NCI-H226 (cell line): ENCODE measurements around the gene OSBPL1A.
A peak's percentile ranks its signal among the peaks of the same experiment; 100 is the strongest.

Experiments used
- DNase-seq: peaks from one replicate; pipeline ENCODE4 v3.0.0-alpha.2; 2015

The OSBPL1A gene

DNA sequence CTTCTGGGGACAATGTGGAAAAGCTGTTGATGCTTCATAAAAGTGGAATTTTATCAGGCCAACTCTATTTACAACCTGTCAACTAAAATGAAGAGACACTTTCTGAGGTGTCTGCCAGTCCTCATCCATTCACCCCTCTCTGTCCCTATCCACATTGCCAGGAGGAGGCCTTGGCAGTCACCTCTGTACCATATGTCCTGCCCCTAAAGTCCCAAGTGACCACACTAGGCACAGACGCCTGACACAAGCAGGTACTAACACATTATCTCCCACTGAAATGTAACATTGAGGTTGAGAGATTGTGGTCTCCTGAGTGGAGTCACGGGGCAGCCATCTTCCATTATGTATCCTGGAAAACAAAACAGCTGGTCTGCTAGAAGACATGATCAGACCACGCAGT, 71.4 kb downstream of the OSBPL1A start:
- DNase-seq: no peak

DNA sequence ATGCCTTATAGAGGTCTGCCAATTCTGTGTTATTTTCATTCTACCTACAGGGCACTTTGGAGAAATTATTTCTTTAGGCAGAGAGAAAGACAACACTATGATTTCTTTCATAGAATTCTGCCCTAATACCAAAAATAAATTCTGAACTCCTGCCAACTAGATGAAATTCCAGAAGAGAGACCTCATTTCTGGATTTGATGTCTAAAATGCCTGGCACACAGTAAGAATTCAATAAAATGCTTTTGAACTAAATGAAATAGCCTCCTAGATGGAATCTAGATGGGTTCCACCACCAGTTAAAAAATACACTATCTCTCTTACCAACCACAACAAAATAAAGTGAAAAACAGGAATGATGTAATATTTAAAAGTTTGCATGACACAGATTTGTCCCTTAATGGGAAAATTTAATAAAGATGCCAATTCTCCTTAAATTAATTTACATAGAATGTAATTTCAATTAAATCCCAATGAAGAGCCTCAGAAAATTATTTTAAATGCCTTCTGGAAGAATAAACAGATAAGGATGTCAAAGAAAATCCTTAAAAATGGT, 75.0 kb downstream of the OSBPL1A start:
- peak; percentile 51 for DNase-seq

DNA sequence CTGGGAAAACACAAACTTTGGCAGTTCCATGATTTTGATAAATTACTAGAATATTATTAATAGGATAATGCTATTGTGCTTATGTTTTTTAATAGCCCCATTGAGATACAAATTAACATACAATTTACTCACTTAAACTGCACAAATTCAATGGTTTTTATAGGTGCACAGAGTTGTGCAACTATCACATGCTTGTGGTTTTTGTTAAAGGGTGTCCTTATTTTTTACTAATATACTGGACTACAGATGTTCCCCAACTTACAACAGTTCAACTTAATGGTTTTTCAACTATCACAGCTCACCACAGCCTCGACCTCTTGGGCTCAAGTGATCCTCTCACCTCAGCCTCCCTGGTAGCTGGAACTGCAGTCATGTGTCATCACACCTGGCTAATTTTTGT, 76.6 kb downstream of the OSBPL1A start:
- DNase-seq: no peak

DNA sequence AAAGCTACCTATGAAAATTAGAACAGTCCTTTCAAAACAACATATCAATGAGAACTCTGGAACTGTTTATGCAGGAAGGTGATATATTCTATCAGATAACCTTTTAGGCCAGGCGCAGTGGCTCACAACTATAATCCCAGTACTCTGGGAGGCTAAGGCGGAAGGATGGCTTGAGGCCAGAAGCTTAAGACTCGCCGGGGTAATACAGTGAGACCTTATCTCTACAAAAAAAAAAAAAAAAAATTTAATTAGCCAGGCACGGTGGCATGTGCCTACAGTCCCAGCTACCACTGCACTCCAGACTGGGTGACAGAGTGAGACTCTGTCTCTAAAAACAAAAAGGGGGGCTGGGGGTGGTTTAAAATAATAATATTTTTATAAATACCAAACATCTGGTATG, 77.9 kb downstream of the OSBPL1A start:
- no peak for DNase-seq

DNA sequence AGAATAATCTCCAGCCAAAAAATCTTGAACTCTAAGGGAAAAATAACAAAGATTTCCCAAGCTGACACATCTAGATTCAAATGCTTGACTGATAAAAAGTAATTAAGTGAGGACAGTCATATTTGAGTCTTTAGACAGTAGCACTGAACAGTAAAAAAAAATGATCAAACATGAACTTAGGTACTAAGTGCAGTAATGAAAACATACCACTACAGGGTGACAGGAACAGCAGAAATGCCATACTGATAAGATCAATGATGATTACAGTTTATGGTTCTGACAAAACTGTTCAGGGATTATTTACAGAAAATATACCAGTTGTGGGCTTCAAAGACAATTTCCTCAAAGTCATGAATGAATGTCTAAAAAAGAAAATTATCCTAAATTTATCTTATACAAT, 80.3 kb downstream of the OSBPL1A start:
- DNase-seq: no peak

DNA sequence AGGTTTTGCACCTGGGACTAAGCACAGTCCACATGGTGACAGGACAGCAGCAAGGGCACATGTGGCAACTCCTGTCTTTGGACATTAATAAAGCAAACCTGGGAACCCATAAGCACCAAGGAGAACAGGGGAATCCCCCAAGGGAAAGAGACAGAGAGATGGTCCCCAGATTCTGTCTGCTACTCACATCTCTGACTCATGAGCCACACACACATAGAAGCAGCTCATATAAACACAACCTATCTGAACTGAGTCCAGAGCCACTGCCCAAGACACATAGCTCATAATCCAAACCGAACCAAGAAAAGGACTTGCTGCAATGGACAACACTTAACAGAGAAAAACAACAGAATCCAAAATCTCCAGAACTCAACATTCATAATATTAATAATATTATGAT, 82.5 kb downstream of the OSBPL1A start:
- no peak for DNase-seq

DNA sequence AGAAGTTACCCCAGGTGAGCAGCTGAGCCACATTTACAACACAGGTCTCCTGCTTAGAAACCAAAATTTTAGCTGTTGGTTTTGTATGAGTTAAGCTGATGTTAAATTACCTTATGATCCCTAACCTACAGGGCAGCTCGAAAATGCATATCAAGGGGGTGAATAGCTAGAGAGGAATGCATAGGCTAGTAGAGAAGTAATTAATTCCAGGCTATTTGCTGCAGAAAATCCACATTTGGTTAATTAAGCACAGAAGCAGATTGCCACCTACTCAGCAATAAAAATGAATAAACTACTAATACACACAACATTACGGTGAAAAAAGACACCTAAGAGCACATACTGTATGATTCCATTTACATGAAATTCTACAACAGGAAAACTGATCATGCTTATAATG, 91.4 kb downstream of the OSBPL1A start:
- DNase-seq: no peak

DNA sequence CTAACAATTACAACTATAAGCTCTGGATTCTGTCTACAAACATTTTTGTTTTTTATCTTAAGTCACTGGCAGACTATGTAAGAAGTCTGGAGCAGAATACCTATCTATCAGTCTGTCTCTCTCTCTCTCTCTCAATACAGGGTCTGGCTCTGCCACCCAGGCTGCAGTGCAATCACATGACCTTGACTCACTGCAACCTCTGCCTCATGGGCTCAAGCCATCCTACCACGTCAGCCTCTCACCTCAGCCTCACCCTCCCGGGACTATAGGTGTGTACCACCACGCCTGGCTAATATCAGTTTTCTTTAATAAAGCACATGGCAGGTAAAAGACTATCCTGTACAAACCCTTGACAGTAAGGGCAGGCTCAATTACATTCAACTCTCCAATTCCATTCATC, 96.9 kb downstream of the OSBPL1A start:
- DNase-seq: no peak

DNA sequence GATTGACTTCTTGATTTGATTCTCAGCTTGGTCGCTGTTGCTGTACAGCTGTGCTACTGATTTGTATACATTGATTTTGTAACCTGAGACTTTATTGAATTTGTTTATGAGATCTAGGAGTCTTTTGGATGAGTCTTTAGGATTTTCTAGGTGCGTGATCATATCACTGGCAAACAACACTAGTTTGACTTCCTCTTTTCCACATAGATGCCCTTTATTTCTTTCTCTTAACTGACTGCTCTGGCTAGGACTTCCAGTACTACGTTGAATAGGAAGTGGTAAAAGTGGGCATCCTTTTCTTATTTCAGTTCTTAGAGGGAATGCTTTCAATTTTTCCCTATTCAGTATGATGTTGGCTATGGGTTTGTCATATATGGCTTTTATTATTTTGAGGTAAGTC, 101.3 kb downstream of the OSBPL1A start:
- DNase-seq: no peak

DNA sequence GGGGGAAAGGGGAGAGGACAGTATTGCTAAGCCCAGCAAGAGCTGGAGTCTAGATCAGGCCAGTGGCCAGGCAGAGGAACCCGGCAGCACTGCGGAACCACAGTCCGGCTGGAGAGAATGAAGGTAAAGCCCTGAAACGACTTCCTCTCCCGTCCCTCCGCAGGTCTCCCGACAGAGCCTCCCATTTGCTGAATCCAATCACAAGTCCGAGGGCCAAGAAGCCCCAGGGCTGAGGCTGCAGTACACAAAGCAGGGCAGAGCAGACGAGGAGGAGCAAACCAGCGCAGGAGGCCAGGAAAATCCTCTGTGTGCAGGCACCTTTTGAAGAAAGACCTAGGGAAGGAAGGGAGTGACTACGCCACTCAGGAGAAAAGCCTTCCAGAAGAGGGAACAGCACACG, 104.4 kb downstream of the OSBPL1A start:
- DNase-seq: no peak

DNA sequence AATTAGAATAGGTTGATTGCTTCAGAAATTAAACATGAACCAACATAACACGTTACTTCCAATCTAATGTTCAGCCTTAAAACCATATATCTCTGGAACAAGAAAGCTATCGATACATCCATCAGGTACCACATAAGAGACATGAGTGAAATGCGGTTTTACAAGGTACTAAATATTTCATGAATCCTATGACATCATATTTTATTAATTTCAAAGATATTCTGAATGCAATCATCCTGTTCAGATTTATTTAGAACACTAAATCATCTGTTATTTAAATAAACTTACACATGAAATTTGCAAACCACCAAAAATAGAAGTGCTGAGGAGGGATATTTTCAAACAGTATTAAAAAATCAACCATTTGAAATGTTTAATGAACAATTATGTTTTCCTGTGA, 119.0 kb downstream of the OSBPL1A start:
- no peak for DNase-seq

DNA sequence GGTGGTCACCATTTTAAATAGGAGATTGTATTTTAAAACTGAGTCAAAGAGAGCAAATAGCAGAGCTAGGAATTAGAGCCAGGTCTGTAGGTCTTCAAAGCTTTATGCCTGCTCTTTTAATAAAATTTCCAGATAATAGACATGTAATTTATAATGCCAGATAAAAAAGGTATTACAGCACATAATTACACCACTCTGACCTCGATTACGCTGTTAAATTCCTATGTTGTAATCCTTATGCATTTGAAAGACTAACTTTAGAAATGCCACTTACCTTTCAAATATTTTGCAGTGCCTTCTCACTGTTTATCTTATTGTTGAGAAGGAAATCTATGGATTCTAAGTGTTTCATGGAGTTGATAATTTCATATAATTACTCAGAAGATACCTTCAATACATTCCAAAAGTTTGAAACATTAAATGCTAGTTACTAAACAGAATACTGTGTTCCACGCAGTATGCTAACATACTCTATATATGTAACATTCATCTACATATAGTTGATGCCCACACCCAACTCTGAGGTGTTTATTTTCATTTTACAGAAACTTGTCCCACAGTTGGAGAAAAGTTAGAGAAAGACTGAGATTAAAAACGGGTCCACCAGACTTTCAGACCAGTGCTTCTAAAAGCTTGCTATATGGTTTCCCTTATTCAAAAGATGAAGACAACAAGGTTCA, 120.0 kb downstream of the OSBPL1A start:
- no peak for DNase-seq

DNA sequence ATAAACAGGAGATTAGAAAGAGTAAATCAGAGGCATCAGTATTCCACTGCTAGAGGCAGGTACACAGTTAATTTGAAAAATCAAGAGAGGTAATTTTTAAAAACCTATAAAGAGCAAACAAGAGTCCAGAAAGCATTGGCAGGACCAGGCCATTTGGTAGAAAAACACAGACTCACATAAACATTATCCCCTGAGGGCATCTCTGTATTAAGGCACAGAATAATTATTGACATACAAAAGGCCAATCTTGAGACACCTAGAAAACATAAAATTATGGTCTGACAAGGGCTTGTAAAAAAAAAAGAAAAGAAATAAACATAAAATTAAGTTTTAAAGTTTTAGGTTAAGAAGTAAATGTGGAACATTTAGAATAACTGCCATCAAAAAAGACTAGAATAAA, 120.6 kb downstream of the OSBPL1A start:
- no peak for DNase-seq

DNA sequence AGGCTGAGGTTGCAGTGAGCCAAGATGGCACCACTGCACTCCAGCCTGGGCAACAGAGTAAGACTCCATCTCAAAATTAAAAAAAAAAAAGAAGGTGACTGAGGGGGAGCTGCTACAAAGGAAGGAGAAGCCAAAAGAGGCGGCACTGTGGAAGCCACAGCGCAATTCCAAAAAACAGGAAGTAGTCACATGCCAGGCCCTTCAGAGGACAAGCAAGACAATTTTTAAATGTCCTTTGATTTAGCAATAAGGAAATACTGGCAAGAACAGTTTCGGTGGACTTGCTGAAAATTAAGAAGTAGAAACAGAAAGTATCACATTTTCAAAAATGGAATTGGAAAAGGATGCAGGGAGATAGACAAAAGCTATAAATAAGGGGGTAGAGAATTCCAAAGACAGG, 122.8 kb downstream of the OSBPL1A start:
- DNase-seq: no peak

DNA sequence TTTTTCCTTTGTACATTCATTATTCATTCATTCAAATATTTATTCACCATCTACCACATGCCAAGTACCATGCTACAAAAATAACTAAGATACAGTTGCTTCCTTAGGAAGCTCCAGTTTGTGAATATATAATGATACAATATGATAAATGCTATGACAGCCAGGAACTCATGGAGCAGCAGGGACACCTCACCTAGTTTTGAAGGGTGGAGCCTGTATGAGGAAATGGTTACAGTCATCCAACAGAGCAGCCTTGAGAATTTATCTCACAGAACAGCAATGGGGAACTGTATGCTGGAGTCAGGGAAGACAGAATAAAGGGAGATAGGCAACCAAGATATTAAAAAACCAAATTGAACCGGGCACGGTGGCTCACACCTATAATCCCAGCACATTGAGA, 124.0 kb downstream of the OSBPL1A start:
- peak; percentile 33 for DNase-seq

DNA sequence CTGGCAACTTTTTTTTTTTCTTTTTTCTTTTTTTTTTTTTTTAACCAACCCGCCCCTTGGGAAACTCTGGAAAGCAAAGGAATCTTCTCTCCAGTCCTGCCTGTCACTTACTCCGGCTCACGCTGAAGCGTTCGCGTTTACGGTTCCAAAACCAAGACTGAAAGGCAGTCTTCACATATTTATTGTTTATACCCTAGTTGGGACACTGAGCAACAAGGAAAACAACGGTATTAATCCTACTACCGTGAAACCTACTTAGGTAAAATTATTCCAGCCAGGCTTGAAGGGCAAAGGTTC, 125.4 kb downstream of the OSBPL1A start:
- DNase-seq: no peak

DNA sequence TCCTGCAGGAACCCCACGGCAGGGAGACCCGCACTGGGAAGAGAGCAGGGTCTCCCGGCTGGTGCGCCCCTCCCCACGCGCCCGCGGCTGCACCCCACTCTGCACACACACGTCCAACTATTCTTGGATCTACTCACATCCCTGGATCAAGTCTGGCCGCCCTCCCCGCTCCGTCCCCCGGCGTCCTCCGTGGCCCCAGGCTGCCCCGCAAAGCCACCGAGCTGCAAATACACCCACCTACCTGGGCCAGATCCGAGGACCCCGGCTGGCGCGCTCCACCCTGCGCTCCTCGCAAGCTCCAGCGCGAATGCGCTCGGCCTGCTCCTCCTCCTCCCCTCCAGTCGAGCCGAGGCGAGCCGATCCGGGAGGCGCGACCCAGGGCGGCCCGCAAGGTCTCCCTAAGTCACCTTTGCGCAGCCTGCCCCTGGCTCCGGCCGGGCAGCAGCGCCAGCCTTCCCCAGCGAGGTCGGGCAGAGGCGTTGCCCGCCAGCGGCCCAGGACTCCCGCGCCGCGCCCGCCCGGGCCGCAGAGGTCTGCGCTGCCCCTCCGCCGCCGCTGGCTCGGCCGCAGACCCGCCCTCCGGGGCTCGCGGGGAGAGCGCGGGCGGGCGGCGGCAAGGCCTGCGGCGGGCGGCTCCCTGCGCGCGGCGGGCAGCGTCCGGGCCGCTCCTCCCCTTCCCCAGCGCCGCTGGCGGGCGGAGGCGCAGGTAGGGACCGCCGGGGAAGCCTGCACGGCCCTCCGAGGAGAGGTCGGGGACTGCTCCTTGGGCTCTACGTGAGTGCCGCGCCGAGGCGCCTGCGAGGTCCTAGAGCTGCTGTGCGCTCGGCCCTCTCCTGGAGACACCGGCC, 126.0 kb downstream of the OSBPL1A start:
- DNase-seq: peak; percentile 74

DNA sequence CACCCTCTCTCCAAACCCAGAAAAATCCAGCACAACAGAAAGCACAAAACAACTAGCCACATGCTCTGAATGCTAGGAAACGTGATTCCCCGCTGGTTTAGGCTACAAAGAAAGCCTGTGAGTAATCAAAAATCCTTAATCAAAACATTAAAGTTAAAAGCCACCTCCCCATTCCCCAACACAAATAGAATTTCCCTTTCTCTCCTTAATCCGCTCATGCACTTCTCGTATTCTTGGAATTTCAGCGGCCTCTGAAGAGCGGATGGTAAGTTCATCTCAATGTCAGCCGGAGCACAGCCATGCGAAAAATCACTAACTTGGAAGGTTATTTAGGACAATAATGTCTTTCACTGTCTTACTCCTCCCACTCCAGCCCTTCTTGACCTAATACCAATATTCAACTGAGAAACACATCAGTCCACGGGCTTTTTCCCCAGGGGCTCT, 126.7 kb downstream of the OSBPL1A start:
- DNase-seq: no peak

DNA sequence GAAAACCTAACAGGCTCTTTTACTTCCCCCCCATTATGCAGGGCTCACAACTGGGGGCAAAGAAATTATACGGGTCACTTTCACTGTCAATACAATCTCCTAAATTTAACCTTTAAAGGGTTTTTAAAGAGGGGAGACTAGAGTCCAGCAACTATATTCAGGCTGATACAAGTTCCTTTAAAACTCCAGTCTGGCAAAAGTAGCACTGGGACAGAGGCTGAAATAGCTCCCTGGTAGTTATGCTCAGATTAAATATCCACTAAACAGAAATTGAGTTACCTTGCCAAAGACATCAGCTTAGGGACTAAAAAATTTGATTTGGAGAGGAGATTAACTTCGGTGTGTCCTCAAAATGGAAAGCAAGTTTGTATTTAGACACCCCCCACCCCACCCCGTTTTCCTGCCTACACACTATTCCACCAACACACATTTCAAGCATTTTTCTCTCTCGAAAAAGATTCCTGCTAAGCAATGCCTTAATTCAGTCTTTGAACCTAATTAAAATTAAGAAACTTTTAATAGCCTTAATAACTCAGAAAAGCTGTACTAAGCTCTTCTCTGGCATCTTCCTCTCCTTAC, 127.2 kb downstream of the OSBPL1A start:
- no peak for DNase-seq

DNA sequence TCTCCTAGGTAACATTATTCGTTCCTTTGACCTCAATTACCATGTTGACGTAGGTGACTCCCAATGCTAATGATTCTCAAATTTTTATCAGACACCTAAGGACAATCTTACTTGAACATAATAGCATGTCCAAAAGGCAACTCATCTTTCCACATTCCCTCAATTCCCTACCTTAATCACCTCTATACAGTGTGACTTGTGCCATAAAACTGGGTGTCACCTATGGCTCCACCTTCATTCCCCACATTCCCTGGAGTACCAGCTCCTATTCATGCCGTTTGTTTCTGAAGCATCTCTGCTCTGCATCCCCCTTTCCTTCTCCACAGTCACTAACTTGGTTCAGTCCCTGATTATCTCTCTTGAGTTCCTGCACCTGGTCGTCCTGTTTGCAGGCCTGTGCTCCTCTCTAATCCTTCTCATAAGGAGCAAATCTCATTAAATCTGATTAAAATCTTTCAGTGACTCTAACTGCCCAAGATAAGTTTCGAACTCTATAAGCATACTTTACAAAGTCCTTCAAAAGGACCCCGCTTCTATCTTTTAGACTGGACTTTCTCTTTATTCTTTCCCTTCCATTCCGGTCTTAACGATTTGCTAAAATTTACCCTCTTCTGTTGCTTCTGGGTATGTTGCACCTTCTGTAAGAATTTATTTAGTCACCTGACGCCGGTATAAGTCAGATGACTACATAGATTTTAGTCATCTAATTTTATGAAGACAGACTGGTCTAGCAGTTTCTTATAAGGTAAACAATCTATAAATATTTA, 128.7 kb downstream of the OSBPL1A start:
- no peak for DNase-seq

DNA sequence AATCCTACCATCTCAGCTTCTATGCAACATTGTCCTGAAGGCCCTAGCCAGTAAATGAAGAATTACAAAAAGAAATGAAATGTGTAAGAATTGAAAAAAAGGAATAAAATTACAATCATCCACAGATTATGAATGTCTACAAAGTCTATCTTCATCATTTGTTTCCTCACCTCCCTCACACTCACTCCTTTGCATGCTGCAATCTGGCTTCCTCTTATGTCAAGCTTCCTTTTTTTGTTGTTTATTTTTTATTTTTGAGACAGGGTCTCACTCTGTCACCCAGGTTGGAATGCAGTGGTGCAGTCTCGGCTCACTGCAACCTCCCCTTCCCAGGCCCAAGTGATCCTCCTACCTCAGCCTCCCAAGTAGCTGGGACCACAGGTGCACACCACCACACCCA, 129.7 kb downstream of the OSBPL1A start:
- DNase-seq: no peak

DNA sequence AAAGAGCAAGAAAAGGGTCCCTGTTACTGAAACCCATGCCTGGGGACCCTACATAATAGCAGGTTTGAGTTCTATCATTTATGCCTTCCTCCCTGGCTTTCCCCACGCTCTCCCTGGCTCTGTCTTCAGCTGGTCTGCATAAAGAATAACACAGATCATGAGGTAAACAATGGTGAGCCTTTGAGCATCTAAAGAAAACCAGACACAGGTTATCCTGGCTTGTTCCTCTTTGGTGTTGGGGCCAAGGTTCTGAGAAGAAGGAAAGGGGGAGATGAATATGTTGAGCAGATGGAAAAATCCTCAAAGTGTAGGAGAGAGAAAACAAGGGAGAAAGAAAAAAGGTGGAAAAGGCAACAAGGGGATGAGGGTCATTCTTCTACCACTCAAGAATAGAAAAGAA, 131.5 kb downstream of the OSBPL1A start:
- no peak for DNase-seq

DNA sequence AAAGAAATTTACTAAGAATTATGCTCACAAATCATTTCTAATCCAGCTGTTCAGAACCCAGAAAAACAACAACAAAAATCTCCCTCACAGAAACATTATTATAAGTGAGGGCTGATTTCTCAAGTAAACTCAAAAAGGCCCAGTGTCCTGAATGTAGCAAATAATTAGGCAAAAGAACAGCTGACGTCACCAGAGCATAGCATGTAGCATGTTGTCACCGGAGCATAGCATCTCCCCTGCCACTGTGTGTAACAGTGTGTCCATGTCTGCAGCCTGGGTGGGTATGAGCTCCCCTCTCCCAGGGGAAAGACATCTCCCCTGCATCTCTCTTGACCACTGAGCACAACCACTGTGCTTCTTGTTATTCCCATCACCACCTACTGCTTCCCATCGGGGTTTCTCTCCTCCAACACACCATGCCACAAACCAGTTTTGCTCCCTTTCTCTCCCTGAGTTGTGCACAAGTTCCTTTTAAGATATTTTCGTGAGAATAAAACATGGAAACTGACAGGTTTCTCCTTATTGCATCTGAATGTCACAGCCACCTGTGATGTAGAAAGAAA, 132.0 kb downstream of the OSBPL1A start:
- DNase-seq: no peak
